ENCODE results near the gene CCR3.
"Not testable (repeated sequence)": the region's sequence is repeated elsewhere in the genome, so short reads cannot be mapped to it uniquely, and the experiment has no call there.

The CCR3 gene

GRCh38 chr3:46242120-46242519 lies at the start of gene CCR3:
Gene CCR3, plus strand, starts transcription at chr3:46242460. Its CDS starts 22,699 bp downstream, at chr3:46265159.
- DNase-seq: no peak

DNA sequence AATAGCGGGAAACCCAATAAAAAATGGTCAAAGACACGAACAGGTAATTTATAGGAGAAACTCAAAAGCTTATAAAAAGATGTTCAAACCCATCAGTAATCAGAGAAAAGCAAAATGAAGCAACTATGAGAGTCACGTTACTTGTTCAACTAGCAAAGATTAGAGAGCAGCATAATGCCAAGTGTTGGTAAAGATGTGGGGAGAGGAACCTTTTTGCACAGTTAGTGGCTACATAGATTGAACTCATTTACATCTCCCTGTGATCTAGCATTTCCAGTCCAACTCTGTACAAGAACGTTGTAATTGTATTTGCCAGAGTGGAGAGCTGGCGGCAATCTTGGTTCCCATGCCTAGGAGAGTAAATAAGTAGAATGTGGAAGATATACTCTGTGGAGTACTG lies 49.3 kb upstream of the CCR3 start:
- DNase-seq: no peak

GRCh38 chr3:46193436-46193835 lies 48.8 kb upstream of the CCR3 start:
- DNase-seq: no peak

DNA sequence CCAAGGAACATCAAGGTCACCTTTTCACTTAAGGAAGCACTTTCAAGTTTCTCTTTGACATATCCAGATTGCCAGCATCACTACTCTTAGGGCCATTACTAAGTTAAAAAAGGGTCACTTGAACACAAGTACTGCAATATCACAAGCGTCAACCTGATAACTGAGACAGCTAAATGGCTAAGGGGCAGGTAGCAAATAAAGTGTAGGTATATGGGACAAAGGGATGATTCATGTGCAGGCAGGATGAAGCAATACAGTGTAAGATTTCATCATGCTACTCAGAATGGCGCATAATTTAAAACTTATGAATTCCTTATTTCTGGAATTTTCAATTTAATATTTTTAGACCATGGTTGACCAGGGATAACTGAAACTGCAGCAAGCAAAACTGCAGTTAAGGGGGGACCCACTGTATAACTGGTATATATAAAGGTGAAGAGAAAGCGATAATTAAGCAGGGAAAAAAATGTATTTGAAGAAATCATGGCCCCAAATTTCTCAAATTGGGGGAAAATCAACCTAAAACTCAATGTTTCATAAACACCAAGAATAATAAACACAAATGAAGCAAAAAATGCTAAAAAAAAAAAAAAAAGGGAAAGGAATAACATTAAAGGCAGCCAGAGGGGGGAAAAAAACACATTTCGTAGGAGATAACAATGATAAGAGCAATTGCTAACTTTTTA lies 47.2 kb upstream of the CCR3 start:
- DNase-seq: no peak

- DNase-seq: no peak
Measured at GRCh38 chr3:46196261-46196957, 45.9 kb upstream of the CCR3 start.

- DNase-seq: no peak
Measured at GRCh38 chr3:46200211-46200610, 42.0 kb upstream of the CCR3 start.

DNA sequence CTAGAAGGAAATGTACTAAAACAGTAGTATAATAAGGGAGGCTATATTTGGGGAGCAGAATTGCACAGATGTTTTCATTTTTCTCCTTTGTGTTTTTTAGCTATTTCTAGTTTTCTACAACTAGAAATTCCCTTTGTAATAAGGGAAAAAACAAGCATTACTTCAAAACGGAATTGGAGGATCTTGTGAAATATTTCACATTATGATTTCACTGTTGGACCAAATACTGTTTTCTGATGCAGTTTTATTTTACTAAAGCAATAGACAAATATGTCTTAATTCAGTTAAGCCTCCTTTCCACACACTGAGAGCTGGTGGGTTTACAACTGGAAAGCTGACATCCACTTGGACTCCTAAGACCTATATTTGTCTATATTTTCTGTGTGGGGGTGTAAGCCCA lies 41.5 kb upstream of the CCR3 start:
- DNase-seq: no peak

- DNase-seq: no peak
Measured at GRCh38 chr3:46202535-46202934, 39.7 kb upstream of the CCR3 start.

DNA sequence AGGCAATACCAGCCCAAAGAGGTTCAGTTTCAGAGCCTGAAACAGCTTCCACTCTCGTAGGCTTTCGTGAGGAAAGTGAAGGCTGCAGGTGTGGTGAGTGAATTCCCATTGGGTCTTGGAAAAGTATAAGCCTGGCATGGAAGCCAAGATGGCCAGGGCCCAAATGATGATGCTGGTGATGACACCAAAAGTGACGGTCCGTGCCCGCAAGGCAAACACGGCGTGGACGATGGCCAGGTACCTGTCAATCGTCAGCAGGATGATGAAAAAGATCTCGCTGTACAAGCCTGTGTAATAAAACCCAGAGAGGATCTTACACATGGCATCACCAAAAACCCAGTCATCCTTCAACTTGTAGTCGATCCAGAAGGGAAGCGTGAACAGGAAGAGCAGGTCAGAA lies 38.6 kb upstream of the CCR3 start:
- DNase-seq: no peak

DNA sequence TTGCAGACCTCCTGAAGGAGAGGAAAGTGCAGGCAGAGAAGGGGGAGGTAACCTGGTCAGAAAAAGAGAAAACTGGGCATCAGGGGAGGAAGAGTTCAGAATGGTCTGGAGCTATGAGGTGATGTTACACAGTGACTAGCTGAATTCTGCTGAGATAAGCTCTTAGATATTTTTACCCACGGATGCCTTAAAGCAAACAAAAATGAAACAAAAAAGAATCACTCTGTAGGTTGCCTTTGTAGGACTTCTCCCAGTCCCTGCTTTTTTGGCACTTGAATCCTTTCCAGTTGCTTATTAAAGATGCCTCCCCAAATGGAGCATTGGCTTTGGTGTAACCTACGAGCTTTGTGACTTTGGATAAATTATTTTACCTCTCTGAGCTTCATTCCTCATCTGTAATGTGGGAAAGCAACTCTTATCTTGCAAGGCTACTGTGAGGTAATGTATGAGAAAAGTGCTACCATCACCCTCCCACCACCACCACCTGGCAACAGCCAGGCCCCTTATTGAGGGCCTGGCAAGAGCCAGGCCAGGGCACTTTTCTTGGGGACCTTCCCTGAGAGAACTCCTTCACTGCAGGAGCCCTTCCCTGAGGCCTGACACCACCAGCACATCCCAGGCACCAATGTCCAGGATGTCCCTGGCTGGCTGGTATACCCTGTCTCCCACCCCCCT lies 36.8 kb upstream of the CCR3 start:
- no peak for DNase-seq

DNA sequence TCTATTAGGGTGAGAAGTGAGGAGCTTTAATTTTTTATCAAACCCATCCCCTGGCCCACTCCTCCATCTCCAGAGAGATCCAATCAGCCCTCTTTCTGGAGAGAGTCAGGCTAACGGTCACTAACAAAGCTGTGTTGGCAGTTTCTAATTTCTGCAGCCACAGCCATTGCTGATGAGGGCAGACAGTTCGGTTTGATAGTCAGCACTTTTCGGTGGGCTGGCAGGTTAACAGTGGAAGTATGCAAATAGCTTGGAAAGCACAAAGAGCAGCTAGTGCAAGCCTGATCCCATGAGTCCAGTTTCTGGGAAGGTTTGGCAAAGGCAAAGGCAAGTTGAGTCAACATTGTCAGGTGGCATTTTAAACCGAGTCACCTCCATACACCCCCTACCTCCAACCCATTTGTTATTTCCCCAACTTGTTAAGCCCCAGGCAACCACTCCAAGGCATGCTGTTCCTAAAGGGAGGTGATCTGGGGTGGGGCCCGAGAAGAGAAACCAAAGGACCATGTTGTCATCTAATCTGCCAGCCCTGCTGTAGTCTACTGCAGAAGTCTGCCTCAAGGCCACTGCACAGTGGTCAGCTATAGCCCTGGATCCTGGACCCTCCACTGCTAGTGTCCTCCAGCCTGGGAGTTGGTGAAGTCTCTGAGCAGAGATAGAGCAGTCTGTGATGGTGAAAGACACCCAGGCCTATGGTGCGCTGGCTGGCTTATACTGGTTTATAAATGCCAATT lies 35.8 kb upstream of the CCR3 start:
- no peak for DNase-seq

- not testable (repeated sequence) for DNase-seq
Measured at GRCh38 chr3:46207514-46207913, 34.7 kb upstream of the CCR3 start.

- peak; percentile 54 for DNase-seq
Measured at GRCh38 chr3:46208167-46208704, 34.0 kb upstream of the CCR3 start, which contains the start of gene CCR1. Gene CCR1, minus strand, starts transcription at chr3:46208313. Its CDS starts 4,000 bp downstream, at chr3:46204313.

DNA sequence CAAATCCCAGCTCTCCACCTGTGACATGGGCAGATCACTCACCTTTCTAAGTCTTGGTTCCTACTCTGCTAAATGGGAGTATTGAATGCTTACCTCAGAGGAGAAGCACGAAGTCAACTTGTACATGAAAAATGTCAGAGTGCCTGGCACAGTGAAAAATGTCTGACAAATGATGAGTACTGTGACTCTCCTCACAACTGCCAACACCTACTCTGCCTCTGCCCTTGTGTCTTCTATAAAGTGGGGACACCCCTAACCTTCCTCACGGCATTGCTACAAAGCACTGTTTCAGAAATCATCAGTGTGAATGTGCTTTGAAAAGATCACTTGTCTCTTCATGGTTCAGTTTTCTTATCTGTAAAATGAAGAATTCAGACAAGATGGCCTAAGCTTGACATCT lies 33.2 kb upstream of the CCR3 start:
- no peak for DNase-seq

GRCh38 chr3:46209746-46210470 lies 32.4 kb upstream of the CCR3 start:
- no peak for DNase-seq

DNA sequence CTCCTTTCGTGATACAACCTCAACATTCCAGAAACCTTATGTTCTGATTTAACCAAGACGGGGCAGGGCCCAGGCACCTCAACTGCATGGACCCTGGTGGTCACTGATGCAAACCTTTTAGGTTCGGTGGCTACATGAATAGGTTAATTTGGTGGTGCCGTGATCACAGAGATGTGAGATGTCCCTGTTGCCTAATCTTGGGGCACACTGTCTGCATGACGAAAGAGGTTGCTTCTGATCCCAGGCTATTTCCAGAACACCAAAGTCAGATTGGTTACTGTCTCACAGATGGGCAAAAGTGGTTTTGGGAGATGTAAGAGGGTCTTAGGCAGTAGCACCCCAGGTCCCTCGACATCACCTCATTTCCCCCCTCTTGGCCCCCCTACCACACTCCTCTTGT lies 30.2 kb upstream of the CCR3 start:
- DNase-seq: no peak

- no peak for DNase-seq
Measured at GRCh38 chr3:46213201-46213600, 29.1 kb upstream of the CCR3 start.

DNA sequence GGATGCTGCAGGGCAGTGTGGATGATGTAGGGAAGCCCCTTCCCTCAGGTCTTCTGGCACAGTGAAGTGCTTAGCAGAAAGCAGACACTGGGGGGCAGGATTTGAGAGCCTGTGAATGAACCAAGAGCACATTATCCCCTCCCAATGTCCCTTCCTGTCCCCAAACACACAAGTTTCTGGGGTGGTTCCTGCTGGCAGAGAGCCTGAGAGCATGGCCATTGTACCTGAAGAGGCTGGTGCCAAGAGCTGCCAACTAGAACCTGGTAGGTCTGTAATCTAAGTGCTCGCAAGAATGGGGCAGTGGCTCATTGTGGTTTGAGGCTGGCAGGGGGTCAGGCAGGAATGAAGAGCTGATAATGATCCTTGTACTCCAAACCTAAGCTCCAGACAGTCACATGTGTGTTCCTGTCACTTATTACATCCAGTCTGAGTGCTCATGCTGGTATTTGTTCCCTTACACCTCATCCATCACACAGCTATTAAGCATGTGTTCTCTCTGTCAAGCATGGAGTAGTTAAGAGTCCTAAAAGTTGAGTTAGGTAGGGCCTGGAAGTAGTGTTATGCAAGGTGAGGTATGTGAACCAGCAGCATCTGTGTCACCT lies 27.4 kb upstream of the CCR3 start:
- DNase-seq: no peak

DNA sequence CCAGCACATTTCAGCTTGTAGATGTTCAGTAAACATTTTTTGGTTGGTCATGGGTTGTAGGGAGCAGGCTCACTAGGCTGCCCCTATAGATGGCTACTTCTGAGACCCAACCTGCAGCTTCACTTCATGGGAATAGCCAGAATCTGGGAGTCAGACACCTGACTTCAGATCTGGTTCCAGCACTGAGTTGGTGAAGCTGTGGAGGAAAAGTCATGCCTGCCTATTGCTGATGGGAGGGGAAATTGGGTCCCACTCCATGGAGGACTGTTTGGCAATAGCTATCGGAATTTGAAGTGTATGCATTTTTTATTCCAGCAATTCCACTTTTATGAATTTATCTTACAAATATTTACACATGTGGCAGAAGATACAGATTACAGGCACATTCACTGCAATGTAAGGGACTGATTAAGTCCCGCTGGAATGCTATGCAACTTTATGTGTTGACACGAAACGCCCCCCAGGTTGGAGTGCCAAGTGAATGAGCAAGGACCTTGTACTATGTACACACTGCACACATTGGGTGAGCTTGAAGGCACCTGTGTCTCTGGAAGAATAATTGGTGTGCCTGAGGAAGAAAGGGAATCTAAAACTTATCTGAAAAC lies 26.3 kb upstream of the CCR3 start:
- no peak for DNase-seq

DNA sequence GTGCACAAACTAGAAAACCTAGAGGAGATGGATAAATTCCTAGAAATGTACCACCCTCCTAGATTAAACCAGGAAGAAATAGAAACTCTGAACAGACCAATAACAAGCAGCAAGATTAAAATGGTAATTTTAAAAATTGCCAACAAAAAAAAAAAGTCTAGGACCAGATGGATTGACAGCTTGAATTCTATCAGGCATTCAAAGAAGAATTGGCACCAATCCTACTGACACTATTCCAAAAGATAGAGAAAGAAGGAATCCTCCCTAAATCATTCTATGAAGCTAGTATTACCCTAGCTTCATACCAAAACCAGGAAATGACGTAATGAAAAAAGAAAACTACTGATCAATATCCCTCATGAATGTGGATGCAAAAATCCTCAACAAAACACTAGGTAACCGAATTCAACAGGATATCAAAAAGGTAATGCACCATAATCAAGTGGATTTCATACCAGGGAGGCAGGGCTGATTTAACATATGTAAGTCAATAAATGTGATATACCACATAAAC lies 24.0 kb upstream of the CCR3 start:
- DNase-seq: no peak

DNA sequence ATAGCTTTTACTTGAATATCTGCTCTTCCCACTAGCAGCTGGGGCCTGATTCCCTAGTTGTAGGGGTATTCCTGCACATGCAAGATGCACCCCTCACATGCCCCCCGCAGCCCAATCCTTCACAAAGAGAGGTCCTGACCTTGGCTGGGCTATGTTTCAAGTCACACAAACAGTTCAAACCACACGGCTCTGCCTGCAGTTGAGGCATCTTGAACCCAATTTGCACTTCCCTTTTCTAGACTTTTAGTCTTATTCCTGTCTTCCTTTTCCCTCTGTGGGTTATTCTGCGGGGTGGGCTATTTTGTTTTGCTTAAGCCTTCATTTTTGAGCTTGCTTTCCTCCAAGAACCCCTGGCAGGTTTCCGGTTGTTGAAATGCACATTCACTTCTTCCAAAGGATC lies 20.9 kb upstream of the CCR3 start:
- DNase-seq: peak; percentile 58

All from GF-D8 (cell line).